Measurements from ENCODE around the gene LSR.

The LSR gene

DNA sequence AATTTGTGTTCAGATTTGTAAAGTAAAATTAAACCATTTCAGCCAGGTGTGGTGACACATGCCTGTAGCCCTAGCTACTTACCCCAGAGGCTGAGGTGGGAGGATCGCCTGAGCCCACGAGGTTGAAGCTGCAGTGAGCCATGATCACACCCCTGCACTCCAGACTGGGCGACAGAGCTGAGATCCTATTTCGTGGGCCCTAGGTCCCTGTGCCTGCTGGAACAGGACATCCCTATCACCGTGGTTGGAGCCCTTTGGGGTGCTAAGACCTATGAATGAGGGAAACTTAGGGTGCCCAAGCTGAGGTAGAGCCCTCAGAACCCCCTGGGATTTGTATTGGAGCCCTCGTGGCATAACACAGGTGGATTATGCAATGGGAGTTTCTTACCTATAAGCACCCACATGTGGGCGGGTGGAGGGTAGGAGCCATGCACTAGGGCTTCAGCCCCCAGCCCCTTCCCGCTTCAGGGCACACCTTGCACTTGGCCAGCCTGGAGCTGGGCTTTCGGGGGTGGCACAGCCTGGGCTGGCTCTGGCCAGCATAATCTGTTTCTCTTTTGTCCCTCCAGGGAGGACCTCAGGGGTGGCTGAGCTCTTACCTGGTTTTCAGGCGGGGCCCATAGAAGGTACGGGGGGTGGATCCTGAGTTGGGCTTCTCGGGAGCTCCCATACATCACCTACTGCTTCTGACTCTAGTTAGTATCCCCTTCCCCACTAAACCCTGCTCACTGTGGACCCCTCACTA is 12.7 kb downstream of the LSR start:
- Histone ChIP-seq H3K27me3 (ENCODE audit: insufficient read depth, poor library complexity, severe bottlenecking) (no peaks in the 10 kb centered on the region), H3K4me3 (replicated peaks; ENCODE audit: insufficient read depth, low read length) (no peak overlapping the region), H3K27ac (replicated peaks) (no peak overlapping the region)
- DNase-seq (ENCODE audit: low read depth in 1 of 2, low spot score in 1 of 2): no peak
- TF ChIP-seq, protein P1, sequence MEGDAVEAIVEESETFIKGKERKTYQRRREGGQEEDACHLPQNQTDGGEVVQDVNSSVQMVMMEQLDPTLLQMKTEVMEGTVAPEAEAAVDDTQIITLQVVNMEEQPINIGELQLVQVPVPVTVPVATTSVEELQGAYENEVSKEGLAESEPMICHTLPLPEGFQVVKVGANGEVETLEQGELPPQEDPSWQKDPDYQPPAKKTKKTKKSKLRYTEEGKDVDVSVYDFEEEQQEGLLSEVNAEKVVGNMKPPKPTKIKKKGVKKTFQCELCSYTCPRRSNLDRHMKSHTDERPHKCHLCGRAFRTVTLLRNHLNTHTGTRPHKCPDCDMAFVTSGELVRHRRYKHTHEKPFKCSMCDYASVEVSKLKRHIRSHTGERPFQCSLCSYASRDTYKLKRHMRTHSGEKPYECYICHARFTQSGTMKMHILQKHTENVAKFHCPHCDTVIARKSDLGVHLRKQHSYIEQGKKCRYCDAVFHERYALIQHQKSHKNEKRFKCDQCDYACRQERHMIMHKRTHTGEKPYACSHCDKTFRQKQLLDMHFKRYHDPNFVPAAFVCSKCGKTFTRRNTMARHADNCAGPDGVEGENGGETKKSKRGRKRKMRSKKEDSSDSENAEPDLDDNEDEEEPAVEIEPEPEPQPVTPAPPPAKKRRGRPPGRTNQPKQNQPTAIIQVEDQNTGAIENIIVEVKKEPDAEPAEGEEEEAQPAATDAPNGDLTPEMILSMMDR (IDR thresholded peaks at IDR 0.05; ENCODE audit: insufficient read depth, low read length): no peak
- TF ChIP-seq SPI1 (IDR thresholded peaks at IDR 0.05; ENCODE audit: borderline replicate concordance, low read depth): no peak

DNA sequence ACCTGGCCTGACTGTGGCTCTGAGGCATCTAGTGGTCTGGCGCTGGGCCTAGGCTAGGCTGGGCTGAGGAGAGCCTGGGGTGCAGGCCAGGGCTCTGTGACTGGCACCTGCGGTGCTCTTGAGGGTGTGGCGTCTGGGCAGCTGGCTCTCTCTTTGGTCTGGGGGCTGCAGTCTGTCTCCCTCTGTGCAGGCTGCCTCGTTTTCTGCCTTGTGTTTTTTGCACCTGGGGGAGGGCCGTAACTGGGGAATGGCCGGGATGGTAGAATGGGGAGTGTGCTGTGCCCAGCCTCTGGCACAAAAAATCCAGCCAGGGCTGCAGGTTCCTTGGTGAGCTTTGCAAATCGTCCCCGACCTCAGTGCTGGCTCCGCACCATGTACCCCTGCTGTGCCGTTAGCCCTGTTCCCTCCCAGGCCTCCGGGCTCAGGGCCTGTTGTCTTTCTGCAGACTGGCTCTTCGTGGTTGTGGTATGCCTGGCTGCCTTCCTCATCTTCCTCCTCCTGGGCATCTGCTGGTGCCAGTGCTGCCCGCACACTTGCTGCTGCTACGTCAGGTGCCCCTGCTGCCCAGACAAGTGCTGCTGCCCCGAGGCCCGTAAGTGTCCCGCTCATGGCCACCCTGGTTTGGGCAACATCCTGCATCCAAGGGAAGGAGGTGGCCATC is 13.4 kb downstream of the LSR start:
- Histone ChIP-seq H3K27me3 (ENCODE audit: insufficient read depth, poor library complexity, severe bottlenecking) (no peaks in the 10 kb centered on the region), H3K27ac (replicated peaks) (no peak overlapping the region), H3K4me3 (replicated peaks; ENCODE audit: insufficient read depth, low read length) (no peak overlapping the region)
- TF ChIP-seq POLR2AphosphoS5 (IDR thresholded peaks at IDR 0.05; ENCODE audit: low read depth) (no peak; the same call in 1 of the 2 replicates), SPI1 (IDR thresholded peaks at IDR 0.05; ENCODE audit: borderline replicate concordance, low read depth) (no peak), GABPA (IDR thresholded peaks at IDR 0.05; ENCODE audit: low read depth) (no peak)
- TF ChIP-seq, protein P2, sequence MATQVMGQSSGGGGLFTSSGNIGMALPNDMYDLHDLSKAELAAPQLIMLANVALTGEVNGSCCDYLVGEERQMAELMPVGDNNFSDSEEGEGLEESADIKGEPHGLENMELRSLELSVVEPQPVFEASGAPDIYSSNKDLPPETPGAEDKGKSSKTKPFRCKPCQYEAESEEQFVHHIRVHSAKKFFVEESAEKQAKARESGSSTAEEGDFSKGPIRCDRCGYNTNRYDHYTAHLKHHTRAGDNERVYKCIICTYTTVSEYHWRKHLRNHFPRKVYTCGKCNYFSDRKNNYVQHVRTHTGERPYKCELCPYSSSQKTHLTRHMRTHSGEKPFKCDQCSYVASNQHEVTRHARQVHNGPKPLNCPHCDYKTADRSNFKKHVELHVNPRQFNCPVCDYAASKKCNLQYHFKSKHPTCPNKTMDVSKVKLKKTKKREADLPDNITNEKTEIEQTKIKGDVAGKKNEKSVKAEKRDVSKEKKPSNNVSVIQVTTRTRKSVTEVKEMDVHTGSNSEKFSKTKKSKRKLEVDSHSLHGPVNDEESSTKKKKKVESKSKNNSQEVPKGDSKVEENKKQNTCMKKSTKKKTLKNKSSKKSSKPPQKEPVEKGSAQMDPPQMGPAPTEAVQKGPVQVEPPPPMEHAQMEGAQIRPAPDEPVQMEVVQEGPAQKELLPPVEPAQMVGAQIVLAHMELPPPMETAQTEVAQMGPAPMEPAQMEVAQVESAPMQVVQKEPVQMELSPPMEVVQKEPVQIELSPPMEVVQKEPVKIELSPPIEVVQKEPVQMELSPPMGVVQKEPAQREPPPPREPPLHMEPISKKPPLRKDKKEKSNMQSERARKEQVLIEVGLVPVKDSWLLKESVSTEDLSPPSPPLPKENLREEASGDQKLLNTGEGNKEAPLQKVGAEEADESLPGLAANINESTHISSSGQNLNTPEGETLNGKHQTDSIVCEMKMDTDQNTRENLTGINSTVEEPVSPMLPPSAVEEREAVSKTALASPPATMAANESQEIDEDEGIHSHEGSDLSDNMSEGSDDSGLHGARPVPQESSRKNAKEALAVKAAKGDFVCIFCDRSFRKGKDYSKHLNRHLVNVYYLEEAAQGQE (IDR thresholded peaks at IDR 0.05; ENCODE audit: insufficient replicate concordance, low read depth): no peak
- TF ChIP-seq, protein P1 (IDR thresholded peaks at IDR 0.05; ENCODE audit: insufficient read depth, low read length): no peak
- no peak for DNase-seq (ENCODE audit: low read depth in 1 of 2, low spot score in 1 of 2)

DNA sequence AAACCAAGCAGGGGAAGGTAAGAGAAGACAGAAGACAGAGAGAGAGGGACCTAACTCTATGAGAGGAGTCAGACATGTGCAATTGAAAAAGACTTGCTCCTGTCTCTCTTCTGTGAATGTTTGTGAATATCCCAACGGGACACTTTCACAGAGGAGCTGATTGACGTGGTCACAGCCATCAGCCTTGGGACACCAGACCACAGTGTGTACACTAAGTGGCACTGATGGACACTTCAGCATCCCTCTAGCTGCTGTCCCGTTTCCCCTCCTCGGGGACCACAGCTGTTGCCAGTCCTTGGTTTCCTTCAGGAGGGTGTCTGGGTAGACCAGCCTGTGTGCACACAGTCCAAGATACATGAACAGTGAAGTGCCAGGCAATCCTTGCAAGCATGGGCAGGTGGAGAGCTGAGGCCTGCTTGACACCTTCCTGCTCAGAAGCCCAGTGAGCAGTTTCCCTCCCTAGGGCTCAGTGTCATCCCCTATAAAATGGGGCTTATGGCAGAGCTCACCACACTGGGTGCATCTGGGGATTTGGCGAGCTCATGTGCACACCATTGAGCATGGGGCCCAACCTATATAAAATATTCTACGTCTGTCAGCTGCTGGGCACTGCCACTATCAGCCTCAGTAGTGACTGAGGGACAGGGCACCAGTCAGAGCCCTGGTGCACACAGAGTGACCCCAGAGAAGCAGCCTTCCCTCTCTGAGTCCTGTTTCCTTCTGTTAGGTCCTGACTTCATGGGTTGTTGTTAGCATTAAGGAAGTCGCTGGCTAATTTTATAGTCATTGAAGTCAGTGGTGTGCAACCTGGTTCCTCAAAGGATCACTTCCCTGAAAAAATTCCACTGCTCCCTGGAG is 15.7 kb downstream of the LSR start:
- TF ChIP-seq GABPA (IDR thresholded peaks at IDR 0.05; ENCODE audit: low read depth): no peak
- TF ChIP-seq POLR2AphosphoS5 (IDR thresholded peaks at IDR 0.05; ENCODE audit: low read depth): no peak; the same call in 1 of the 2 replicates
- no peak overlapping the region for H3K27ac ChIP-seq (replicated peaks)
- DNase-seq (ENCODE audit: low read depth in 1 of 2, low spot score in 1 of 2): no peak
- no peaks in the 10 kb centered on the region for H3K27me3 ChIP-seq (ENCODE audit: insufficient read depth, poor library complexity, severe bottlenecking)
- no peak overlapping the region for H3K4me3 ChIP-seq (replicated peaks; ENCODE audit: insufficient read depth, low read length)

DNA sequence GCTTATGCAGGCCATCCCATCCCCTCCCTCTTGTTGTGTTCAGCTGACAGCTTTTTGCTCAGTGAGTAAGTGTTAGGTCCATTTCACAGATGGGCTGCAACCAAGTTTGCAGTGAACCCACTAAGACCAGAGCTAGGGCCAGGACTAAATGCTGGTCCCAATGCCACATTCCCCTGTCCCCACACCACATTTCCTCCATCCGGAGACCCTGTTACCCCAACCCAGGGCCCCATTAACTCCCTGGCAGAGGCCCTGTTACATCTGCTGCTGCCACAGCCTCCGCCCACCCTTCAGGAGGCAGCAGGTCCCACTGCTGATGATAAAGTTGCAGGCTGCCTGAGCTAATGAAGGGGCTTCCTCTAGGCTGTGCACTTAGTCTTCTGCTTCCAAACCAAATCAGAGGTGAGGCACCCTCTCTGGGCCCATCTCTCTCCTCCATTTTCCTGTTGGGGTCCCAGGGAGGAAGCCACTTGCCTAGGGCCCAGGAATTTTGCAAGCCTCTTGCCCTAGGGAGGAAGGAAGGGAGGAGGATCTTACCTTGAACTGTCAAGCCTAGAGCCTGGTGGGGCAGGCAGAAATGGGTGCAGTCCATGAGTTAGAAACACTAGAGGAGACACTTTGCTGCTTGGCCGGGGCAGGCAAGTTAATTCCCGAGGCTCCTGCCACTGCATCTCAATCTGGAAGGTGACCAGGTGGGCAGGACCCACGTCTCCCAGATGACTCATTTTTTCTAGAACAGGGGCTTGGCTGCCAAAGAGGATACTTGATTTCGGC is 16.5 kb downstream of the LSR start:
- no peak for TF ChIP-seq POLR2AphosphoS5 (IDR thresholded peaks at IDR 0.05; ENCODE audit: low read depth)
- no peak for DNase-seq (ENCODE audit: low read depth in 1 of 2, low spot score in 1 of 2)
- Histone ChIP-seq H3K27ac (replicated peaks) (no peak overlapping the region), H3K4me3 (replicated peaks; ENCODE audit: insufficient read depth, low read length) (no peak overlapping the region), H3K27me3 (ENCODE audit: insufficient read depth, poor library complexity, severe bottlenecking) (no peaks in the 10 kb centered on the region)

DNA sequence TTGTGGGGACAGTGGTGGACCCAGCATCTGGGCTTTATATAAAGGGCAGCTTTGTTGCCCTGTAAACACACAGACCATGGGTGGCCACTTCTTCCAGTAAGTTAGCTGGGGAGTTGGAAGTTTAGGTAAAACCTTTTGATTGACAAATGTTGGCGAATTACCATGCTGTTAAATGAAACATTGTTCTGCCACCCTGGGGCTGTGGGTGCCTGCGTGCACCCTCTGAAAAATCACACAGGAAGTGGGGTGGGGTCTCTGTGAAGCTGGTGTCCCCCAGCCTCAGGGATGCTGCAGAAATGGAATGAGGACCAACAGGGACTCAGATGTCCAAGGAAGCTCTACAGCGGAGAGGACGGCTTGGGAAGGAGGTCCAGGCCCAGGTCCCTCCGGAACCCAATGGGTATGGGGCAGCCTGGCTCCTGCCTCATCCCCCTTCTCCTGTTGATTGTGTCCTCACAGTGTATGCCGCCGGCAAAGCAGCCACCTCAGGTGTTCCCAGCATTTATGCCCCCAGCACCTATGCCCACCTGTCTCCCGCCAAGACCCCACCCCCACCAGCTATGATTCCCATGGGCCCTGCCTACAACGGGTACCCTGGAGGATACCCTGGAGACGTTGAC is 17.2 kb downstream of the LSR start:
- Histone ChIP-seq H3K4me3 (replicated peaks; ENCODE audit: insufficient read depth, low read length) (no peak overlapping the region), H3K27me3 (ENCODE audit: insufficient read depth, poor library complexity, severe bottlenecking) (no peaks in the 10 kb centered on the region), H3K27ac (replicated peaks) (no peak overlapping the region)
- DNase-seq (ENCODE audit: low read depth in 1 of 2, low spot score in 1 of 2): no peak
- TF ChIP-seq, protein P1 (IDR thresholded peaks at IDR 0.05; ENCODE audit: insufficient read depth, low read length): no peak

All from HL-60 (cell line).